SW 1271 (cell line): Measurements from ENCODE around the gene IGF1R.
A peak's percentile ranks its signal among the peaks of the same experiment; 100 is the strongest.

Experiments used
- DNase-seq, 2 experiments: peaks; one replicate each; lab custom pipeline; 2025; lab: John Stamatoyannopoulos, UW

IGF1R gene

DNA sequence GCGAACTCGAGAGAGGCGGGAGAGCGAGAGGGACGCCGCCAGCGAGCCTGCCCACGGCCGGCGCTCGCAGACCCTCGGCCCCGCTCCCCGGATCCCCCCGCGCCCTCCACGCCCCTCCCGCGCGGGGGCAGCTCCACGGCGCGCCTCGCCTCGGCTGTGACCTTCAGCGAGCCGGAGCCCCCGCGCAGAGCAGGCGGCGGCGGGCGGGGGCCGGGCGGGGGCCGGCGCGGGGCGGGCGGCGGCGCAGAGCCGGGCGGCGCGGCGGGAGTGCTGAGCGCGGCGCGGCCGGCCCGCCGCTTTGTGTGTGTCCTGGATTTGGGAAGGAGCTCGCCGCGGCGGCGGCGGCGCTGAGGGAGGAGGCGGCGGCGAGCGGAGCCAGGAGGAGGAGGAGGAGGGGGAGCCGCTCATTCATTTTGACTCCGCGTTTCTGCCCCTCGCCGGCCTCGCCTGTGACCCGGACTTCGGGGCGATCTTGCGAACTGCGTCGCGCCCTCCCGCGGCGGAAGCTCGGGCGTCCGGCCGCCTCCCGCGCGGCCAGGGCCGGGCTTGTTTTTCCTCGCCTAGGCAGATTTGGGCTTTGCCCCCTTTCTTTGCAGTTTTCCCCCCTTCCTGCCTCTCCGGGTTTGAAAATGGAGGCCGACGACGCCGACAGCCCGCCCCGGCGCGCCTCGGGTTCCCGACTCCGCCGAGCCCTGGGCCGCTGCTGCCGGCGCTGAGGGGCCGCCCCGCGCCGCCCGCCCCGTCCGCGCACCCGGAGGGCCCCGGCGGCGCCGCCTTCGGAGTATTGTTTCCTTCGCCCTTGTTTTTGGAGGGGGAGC, 524 bp downstream of the IGF1R start:
- DNase-seq, result peak in 1 of 2 experiments; percentile 37

DNA sequence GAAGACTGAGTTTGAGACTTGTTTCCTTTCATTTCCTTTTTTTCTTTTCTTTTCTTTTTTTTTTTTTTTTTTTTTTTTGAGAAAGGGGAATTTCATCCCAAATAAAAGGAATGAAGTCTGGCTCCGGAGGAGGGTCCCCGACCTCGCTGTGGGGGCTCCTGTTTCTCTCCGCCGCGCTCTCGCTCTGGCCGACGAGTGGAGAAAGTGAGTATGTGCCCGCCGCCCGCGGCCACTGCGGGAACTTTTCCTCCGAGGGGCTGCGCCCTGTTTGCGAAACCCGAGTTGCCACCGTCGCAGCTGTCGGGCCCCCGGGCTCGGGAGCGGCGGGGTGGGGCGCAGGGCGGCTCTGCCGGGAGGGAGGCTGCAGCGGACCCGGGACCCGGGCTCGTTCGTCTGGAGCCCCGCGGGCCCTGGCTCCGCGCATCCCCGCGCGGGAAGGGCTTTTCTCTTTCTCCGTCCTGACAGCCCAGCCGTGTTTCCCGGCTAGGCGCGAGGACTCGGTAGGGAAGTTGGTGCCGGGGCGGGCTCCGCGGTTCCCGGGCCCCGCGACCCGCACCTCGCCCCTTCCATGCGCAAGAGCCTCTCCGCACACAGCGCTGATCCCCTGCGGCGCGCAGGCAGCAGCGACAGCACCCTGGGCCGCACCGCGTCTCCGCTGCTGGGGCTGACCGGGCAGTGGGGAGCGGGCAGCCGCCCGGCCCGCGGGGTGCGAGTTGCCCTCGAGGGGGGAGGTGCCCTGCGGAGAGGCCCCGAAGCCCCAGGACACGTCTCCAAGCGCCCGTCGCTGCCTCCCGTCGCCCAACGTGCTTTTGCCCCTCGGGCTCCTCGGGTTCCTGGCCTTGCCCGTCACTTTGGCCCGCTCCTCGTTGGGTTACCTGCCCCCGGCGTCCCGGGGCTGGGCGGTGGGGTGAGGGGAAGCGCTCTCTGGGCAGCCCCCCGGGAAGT, 1.4 kb downstream of the IGF1R start:
- DNase-seq, result peak in 1 of 2 experiments; percentile 13

DNA sequence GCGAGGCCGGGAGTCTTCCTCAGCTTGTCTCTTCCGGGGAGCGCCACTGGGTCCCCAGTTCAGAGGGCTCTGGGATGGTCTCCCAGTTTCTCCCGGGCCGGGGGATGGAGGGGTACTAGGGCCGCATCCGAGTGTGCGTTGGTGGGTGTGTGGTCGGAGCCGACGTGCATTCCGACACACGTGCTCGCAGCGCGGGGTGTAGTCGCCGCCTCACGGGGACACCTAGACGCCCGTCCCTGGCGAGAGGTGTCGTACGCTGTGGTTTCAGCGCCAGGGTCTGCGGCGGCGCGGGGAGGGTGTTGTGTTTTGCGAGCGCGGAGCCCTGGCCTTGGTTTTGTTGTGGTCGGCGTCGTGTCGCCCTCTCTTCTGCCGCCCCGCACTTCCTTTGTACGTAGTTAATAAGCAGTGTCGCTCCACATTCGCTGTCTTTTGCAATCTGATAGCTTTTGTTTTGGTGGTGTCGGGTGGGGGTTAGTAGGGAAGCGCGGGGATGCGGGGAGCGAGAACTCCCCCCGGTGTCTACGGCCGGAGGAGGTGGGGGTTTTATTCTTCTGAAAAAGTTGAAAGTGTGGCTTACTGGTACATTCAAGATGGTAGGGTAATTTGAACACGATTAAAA, 2.2 kb downstream of the IGF1R start:
- DNase-seq, result no peak

DNA sequence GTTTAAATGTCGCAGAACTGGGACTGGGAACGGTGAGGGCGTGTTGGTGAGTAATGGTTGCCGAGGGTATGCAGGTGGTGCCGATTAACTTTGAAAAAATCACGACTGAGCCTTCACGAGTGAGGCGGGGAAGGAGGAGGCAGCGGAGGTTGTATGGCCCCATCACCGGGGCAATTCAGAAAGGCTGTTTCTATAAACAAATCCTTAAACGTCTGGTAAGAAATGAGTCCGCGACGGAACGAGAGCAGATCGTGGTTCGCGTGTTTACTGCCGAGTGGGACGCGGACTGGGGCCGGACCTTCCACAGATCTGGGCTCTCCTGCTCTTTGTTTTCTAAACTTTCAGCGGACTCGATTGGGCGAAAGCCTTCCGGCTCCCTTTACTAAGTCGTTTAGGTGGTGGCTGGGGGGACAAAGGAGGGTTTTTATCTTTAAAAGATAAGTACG, 2.7 kb downstream of the IGF1R start:
- no peak for DNase-seq

DNA sequence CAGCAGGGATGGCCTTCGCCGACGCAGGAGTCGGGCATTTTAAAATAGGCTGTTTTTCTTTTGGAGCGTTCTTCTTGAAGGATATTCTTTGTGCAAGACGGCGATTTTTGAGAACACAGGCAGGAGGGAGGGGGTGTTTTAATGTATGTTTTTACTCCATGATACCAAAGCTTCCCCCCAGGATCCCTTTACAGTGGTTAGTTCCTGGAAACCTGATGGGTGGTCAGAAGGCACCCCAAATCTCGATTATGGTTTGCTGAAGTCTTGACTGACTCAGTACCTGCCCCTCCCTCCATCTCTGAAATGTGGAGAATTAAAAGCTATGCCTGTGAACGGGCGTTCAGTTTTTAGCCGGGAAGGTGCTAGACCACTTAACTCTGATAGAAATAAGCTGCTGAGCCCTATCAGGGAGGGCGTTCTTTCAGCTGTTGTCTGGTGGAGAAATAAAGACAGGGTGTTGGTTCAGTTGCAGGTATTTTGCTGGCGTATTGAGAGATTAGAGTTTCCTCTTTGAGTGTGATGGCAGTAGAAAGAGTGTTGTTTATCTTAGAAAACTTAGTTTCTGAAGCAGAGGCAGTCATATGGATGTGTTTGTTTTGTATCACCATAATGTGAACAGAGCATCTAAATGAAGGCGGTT, 3.4 kb downstream of the IGF1R start:
- DNase-seq, result no peak

DNA sequence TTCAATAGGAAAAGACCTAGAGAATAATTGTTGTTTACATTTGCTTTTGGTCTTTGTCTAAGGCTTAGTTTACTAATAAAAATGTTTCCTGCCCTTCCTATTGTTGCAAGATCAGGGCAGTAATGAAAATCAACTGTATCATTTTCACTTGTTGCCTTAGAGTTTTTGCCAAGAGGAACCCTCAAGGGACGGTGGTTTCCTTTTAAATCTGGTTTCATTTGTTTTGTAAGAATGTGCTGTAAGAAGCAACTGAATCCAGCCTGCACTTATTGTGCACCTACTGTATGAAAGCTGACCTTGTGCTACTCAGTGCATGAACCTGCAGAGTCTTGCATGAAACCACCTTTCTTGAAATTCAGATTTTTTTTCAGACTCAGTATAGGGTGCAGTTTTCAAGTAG, 5.3 kb downstream of the IGF1R start:
- DNase-seq, result no peak

DNA sequence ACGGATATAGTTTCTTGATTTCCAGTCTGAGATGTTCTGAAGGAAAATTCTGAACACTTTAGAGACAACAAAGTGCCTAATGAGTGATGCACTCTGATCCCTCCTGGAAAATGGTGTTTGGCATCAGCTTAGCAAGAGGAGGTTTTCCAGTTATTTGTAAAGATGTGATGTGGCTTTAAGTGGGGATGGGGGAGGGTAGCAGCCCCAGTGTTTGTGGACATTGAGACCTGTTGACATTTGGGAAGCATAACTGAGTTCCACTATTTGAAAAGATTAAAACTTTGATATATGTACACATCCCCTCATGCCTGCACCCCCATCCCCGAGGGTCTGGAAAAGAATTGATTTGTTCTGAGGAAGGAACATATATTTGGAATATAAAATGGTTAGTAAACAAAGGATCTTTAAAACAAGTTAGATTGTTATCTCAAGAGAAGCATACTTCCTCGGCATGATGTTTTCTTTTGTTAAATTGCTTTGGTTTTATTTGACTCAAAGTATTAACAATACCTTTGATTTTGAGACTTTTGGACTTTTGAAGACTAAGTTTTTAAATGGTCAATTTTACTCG, 6.5 kb downstream of the IGF1R start:
- no peak for DNase-seq

DNA sequence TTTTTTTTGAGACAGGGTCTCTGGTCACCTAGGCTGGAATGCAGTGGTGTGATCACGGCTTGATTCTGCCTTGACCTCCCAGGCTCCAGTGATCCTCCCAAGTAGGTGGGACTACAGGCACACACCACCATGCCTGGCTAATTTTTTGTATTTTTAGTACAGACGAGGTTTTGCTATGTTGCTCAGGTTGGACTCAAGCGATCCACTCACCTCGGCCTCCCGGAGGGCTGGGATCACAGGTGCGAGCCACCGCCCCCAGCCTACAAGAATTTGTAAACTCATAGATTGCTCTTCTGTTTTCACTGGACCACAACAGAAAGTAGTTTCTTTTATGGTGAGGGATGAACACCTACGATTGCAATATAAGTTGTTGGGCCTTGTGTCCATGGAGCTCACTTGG, 7.4 kb downstream of the IGF1R start:
- DNase-seq, result no peak

DNA sequence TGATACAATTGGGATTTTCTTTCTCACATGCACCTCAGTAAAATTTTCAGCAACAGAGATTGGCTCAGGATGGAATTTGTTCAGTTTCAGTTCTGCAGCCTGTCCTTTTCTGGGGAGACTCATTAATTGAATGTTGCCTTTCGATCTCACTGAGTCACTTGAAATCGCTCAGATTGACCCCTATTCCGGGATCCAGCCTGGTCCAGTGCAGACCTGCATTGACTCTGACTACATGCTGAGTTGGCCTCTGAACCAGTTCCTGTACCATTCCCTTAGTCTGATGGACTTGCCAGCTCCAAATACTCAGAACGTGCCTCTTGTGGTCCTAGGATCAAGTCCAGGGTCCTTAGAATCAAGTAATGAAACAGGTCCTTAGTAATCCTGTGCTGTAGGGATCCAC, 9.4 kb downstream of the IGF1R start:
- DNase-seq, result no peak

DNA sequence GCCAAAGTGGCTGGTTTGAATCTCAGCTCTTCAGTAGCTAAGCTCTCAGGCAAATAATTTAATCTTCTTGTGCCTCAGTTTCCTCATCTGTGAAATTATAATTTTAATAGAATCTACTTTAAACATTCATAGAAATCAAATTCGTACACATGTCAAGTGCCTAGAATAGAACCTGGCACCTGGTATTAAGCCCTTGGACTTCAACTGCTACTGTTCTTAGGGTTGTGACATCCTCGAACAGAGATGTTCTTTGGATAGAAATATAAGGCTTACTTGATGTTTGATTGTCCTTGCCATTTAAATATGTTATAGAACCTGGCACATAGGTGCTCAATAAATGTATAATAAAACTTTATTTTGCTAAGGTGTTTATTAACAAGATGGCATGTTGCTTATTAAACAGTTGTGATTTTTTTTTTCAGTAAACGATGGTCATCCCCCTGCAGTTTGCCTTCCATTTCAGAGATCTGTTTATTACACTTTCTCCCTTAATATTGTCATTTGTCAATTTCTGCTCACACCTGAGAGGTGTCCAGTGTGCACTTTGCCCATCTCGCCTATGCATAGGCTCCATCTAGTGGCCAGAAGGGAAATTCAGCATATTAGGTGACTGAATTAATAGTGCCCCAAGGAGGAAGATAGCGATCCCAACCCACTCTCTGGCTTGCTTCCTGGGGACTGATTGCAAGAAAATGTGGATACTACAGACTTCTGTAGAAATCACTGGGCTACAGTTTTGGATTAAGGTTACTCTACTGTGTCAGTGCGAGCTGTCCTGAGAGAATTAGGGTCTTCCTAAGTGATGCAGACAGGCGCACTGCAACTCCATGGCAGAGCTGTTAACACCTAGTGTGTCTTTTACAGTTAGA, 10.7 kb downstream of the IGF1R start:
- DNase-seq, result peak; percentile 24 to 53

DNA sequence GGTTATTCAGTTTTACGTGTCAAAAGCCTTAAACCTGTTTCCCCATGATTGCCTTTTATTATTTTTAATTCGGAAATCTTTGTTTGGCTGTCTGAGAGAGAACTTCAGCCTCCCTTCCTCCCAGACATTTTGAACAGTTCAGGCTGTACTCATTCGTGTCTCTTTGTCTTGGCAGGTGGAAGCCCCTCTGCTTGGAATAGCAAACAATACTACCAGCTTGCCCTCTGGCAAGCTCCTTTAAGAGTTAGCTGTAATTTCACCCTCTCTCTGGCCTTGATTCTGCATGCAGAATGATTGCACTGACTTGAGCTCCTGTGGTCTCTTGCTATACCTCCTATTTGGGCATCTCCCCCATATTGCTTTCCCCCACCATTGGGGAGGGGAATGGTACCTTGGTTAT, 11.7 kb downstream of the IGF1R start:
- no peak for DNase-seq

DNA sequence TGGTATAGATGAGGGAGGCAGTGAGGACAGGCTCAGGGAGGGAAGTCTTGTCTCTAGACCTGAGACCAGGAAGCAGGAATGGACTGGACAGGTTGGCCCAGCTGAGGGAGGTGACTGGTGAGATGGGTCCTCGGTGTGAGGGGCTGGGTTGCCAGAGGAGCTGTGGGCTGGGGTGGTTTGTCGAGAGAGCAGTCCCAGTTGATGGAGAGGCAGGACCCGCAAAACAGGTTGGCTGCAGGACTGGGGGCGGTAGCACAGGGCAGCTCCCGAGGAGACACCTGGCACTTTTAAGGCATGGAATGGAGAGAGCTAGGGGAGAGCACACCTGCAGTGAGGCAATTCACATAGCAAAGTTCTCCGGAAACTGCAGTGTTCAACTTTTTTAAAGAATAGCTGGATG, 14.7 kb downstream of the IGF1R start:
- DNase-seq, result no peak

DNA sequence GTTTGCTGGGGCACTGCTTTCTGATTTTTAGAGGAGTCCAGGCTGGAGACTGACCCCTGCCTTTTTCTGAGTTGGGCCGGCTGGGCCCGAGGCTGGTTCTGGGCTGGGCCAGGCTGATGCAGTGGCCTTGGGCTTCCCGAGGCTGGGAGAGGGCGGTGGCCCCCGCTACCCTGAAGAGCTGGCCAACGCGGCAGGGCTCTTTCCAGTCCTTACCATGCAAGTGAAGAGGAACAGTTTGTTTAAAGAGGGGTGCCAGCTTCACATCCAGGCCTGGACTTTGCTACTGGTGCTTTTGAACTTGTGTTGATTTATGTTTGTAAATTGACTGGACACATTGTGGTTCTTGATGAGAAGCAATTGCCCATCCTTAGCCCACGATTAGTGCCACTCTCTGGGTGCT, 15.3 kb downstream of the IGF1R start:
- DNase-seq, result no peak

DNA sequence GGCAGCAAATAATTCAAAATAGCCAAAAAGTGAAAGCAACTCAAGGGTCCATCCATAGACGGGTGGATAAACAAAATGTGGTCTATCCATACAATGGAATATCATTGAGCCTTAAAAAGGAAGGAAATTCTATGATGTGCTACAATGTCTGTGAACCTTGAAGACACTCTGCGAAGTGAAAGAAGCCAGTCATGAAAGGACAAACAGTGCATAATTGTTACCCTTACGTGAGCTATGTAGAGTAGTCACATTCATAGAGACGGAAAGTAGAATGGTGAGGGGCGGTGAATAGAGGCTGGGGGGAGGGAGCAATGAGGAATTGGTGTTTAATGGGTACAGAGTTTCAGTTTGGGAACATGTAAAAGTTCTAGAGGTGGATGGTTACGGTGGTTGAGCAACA, 18.1 kb downstream of the IGF1R start:
- no peak for DNase-seq

DNA sequence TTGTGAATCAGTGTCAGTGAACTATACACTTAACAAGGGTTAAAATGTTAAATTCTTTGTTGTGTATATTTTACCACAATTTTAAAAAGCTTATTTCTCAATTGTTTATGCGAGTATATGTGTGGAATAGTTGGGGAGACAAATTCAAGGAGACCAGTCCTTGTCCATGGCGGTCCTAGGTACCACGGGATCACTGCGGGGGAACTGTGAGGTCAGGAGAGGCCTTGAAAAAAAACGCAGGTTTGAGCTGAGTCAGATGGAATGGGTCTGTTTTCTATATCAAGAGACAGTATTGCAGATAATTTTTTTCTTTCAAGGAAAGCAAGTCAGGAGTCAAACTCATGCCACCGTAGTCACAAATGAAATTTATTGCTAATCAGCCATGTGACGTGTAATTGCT, 18.5 kb downstream of the IGF1R start:
- DNase-seq, result no peak

DNA sequence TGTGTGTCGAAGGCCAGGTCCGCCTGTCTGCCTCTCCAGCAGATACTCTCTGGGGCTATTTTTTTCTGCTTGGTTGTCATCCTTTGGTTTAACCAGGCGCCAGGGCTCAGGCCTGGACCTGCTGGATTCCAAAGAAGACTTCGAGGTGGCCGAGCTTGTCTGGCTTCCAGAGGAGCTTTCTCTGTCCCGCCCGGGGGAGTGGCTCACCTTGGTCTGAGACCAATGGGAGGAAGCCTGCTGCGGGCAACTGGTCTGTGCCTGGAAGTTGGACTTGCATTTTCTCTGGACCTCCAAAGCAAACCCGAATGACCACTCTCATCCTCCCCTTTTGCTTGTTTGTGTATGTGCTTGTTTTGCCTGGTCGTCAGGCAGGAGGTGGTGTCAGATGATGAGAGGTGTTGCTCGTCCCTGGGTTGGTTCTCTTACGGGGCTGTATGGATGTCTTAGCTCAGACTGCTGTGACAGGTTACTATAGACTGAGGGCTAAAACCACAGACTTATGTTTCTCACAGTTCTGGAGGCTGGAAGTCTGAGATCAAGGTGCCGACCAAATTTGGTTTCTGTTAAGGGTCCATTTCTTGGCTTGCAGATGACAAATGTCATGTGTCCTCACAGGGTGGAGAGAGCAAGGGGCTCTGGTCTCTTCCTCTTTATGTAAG, 19.3 kb downstream of the IGF1R start:
- DNase-seq, result no peak

DNA sequence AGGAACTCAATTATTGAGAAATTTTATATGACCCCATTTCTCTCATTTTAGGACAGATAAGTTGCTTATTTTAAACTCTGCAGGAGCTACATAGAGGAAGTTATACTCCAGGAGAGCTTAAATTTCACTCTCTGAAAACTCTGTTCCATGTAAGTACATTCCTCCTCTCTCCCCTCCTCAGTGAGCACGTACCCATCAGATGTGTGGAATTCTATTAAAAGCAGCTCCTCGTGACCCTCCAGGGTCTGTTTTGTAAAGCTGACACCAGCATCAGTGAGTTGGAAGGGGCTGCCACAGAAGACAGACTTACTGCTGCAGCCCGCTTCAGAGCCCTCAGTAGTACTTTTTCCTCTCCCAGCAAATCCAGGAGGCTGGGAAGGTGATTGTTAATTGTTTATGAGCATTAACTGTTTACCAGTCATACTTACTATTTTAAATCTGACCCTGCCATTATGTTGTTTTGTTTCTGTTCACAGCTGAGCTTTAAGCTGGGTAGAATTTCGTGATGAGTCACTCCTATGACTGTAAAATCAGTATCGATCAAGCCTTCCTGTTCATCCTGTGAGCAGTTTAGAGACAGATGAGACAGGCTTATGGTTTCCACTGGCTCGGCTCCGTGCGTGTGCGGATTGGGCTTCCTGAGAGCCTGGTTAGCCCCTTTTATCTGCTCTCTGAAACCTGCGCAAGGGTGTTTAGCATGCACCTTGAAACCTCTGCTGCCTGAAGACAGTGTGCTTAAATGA, 20.4 kb downstream of the IGF1R start:
- no peak for DNase-seq

DNA sequence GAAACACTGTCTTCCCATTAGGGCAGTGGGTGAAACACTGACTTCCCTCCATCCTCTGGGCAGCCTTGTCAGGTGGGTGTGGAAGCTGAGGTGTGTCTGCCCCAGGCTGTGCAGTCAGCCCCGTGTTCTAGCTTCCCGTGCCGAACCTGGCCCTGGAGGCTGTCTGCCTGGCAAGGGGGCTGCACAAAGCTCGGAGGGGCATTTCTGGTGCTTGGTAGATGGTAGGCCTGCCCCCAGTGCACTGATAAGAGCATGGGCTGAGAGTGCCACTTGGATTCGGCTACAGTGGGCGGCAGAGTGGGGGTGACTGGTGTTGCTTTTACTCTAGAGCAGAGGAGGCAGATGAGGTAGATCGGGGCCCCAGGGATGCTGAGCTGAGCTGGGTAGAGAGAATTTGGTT, 21.3 kb downstream of the IGF1R start:
- no peak for DNase-seq
